Testis (tissue), 5 donors: ENCODE data around the gene ZNF333. TPM values are rescaled to one million over a fixed set of nuclear protein-coding genes. Genes with fewer than 3 reads are reported as not detected.

Source experiments
- DNase-seq: peaks from one replicate; pipeline ENCODE4 v3.0.0-alpha.2; 2019
- H3K27ac ChIP-seq, 2 donors: fragments of 200-600 bp; sonication (generic); one replicate each; pipeline ENCODE4 v1.5.1; 2019
- H3K27me3 ChIP-seq: fragments of 200-600 bp; sonication (generic); one replicate; pipeline ENCODE4 v1.5.1; 2019
- H3K36me3 ChIP-seq: fragments of 200-600 bp; sonication (generic); one replicate; pipeline ENCODE4 v1.5.1; 2017; ENCODE audit warnings: low read depth; ENCODE audit errors: missing control alignments
- H3K4me1 ChIP-seq: fragments of 200-600 bp; sonication (generic); one replicate; pipeline ENCODE4 v1.5.1; 2019
- H3K4me3 ChIP-seq, 2 donors: fragments of 200-600 bp; sonication (generic); one replicate each; pipeline ENCODE4 v1.5.1; 2017 to 2019
- H3K9me3 ChIP-seq: fragments of 200-600 bp; sonication (generic); one replicate; pipeline ENCODE4 v1.5.1; 2017
- POLR2A ChIP-seq: fragments of 450-650 bp; IDR thresholded peaks from one replicate; pipeline ENCODE4 v1.6.1; 2017; ENCODE audit warnings: antibody characterized with exemption, mild to moderate bottlenecking, moderate library complexity
- WGBS, 2 donors: methylation state at CpG; one replicate each; pipeline ENCODE4 v1.1.5; 2018; 5-methylcytosine and 5-hydroxymethylcytosine counted together
- intact Hi-C: fragments of 100-400 bp; cut with DNase I; formaldehyde crosslinking; loops from one replicate; pipeline ENCODE4 v1.15.1; 2023; ENCODE audit warnings: low total_unique reads
- long read RNA-seq, 2 donors: transcript quantifications; one replicate each; lab custom pipeline, GENCODE V29; 2026
- polyA plus RNA-seq: library from polyadenylated mRNA; stranded (reverse); fragments of 350-450 nt; fragmentation: Illumina TruSeq; extraction: RNeasy Lipid Tissue Mini Kit (QIAGEN cat#74804); gene quantifications from one replicate; pipeline ENCODE4 v1.2.3, GENCODE V29; 2014; ENCODE audit warnings: low read depth, low replicate concordance; ENCODE audit not compliant: insufficient read depth
- total RNA-seq, 2 donors: library from RNA; depleted of rRNA; stranded (reverse); fragments of >200 nt; gene quantifications; one replicate each; pipeline ENCODE4 v1.2.3, GENCODE V29; 2016
- TF ChIP-seq, protein P1 (sequence below), 3 experiments: fragments of 450-650 bp in 2 of 3; fragments of 200-600 bp in 1 of 3; sonication (generic) in 1 of 3; IDR thresholded peaks; one replicate each; pipeline ENCODE4 v1.5.1; 2016 to 2019; ENCODE audit warnings: antibody characterized with exemption in 3 of 3, mild to moderate bottlenecking in 2 of 3, moderate library complexity in 1 of 3

Gene ZNF333
- total RNA-seq: 10 to 100 TPM; 42.4 to 48.7 TPM
- 24.2 TPM for polyA plus RNA-seq
- long read RNA-seq, donor 1, full-length matches to known transcripts: 1 of 1 reads
- long read RNA-seq, donor 1, partial matches to known transcripts: 0 of 1 reads
- long read RNA-seq, donor 1, other reads (novel, unspliced or antisense): 0 of 1 reads
- long read RNA-seq, donor 2: 0 reads

DNA sequence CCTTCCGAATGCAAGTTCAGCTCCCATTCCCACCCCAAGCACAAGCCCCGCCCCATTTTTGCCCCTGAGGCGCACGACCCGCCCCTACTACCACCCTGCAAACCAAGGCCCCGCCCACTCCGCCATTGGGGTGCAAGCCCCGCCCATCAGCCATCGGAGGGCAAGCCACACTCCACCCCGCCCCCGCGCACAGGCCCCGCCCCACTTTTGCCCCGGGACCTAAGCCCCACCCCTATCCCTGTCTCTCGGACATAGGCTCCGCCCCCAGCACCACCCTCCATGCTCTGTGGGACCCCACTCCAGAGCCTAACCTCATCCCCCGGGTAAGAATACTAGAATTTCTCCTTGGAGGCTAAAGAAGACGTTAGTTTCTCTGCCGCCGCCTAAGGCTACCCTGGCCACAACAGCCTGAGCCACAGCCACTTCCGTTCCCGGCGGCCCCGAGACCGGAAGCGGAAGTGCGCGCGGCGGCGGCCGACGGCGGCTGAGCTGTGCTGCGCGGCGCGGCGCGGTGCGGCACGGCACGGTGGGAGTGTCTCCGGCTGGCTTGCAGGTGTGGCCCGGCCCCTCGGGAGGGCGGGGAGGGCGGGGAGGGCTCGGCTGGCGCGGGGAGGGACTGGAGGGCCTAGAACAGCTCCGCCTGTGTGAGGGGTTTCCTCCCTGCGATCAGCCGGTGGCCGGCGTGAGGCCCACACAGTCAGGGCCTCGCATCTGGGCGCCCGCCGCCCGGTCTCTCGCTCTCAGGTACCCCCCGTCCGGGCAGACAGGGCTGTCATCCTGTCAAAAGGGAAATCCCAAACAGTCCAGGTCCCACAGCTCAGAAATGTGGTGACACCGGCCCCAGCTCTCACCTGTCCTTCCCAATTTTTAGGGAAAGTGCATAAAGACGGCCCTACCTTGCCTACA is at the start of gene ZNF333:
TSS of gene ZNF333 (plus strand) at position 451 of the 906 bp plus-strand sequence. CDS start 3,444 bp downstream, outside the sequence.
- Histone ChIP-seq H3K4me3 (peak within 1 kb of the TSS; percentile 82 to 89), H3K27ac (peak within 1 kb of the TSS; percentile 98), H3K36me3 (no peaks in the 10 kb centered on the region), H3K9me3 (no peaks in the 10 kb centered on the region), H3K4me1 (peaks cover 6% of the 10 kb centered on the region), H3K27me3 (no peaks in the 10 kb centered on the region)
- intact Hi-C loops: no loop called here
- no peak for TF ChIP-seq POLR2A
- TF ChIP-seq, protein P1, sequence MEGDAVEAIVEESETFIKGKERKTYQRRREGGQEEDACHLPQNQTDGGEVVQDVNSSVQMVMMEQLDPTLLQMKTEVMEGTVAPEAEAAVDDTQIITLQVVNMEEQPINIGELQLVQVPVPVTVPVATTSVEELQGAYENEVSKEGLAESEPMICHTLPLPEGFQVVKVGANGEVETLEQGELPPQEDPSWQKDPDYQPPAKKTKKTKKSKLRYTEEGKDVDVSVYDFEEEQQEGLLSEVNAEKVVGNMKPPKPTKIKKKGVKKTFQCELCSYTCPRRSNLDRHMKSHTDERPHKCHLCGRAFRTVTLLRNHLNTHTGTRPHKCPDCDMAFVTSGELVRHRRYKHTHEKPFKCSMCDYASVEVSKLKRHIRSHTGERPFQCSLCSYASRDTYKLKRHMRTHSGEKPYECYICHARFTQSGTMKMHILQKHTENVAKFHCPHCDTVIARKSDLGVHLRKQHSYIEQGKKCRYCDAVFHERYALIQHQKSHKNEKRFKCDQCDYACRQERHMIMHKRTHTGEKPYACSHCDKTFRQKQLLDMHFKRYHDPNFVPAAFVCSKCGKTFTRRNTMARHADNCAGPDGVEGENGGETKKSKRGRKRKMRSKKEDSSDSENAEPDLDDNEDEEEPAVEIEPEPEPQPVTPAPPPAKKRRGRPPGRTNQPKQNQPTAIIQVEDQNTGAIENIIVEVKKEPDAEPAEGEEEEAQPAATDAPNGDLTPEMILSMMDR (IDR thresholded peaks at IDR 0.05): no peak
- 0 to 1% methylated on average over 13 to 52 of the region's 66 CpGs for WGBS, 2 donors
- DNase-seq: peak; percentile 98

DNA sequence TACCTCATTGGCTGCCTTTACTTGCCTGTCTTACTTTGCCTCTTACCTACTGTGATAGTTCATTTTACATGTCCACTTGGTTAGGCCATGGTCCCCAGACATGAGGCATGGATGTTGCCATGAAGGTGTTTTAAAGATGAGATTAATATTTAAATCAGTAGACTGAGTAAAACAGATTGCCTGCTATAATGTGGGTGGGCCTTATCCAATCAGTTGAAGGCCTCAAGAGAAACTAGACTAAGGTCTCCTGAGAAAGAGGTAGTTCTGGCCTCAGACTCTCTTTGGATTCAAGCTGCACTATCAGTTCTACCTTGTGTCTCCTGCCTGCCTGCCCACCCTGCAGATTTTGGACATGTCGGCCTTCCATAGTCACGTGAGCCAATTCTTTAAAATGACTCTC is 41.3 kb upstream of the ZNF333 start:
- DNase-seq: no peak
- 79 to 83% methylated on average over 2 of the region's 2 CpGs for WGBS, 2 donors
- intact Hi-C loops: no loop called here
- Histone ChIP-seq H3K27me3 (no peaks in the 10 kb centered on the region), H3K27ac (no peak overlapping the region), H3K9me3 (no peaks in the 10 kb centered on the region), H3K36me3 (no peaks in the 10 kb centered on the region), H3K4me3 (no peak overlapping the region), H3K4me1 (no peaks in the 10 kb centered on the region)
- no peak for TF ChIP-seq POLR2A
- TF ChIP-seq, protein P1 (IDR thresholded peaks at IDR 0.05): no peak

DNA sequence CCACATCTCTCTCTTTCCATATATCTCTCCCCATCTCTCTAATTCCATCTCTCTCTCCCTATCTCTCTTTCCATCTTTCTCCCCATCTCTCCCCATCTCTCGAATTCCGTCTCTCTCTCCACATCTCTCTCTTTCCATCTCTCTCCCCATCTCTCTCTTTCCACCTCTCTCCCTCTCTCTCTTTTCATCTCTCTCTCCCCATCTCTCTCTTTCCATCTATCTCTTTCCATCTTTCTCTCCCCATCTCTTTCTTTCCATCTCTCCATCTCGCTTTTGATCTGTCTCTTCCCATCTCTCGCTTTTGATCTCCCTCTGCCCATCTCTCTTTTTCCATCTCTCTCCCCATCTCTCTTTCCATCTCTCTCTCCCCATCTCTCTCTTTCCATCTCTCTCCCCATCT is 40.8 kb upstream of the ZNF333 start:
- Histone ChIP-seq H3K4me1 (no peaks in the 10 kb centered on the region), H3K27me3 (no peaks in the 10 kb centered on the region), H3K4me3 (no peak overlapping the region), H3K27ac (no peak overlapping the region), H3K36me3 (no peaks in the 10 kb centered on the region), H3K9me3 (no peaks in the 10 kb centered on the region)
- WGBS, 2 donors: 77 to 90% methylated on average over 4 of the region's 4 CpGs
- intact Hi-C loops: no loop called here
- no peak for DNase-seq
- TF ChIP-seq, protein P1 (IDR thresholded peaks at IDR 0.05): no peak

DNA sequence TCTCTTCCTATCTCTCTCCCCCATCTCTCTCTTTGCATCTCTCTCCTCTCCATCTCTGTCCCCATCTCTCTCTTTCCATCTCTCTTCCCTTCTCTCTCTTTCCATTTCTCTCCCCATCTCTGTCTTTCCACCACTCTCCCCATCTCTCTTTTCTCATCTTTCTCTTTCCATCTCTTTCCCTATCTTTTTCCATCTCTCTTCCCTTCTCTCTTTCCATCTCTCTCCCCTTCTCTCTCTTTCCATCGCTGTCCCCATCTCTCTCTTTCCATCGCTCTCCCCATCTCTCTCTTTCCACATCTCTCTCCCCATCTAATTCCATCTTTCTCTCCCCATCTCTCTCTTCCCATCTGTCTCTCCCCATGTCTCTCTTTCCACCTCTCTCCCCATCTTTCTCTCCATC is 39.7 kb upstream of the ZNF333 start:
- 70 to 81% methylated on average over 2 of the region's 2 CpGs for WGBS, 2 donors
- Histone ChIP-seq H3K27ac (no peak overlapping the region), H3K9me3 (no peaks in the 10 kb centered on the region), H3K36me3 (no peaks in the 10 kb centered on the region), H3K4me3 (no peak overlapping the region), H3K4me1 (no peaks in the 10 kb centered on the region), H3K27me3 (no peaks in the 10 kb centered on the region)
- intact Hi-C loops: no loop called here
- no peak for DNase-seq
- TF ChIP-seq, protein P1 (IDR thresholded peaks at IDR 0.05): no peak
- TF ChIP-seq POLR2A: no peak
